Peyer's patch (tissue), 4 donors: Measurements from ENCODE around the gene ENAH.

Experiments
- POLR2A ChIP-seq, 2 donors: fragments of 450-650 bp; IDR thresholded peaks; one replicate each; pipeline ENCODE4 v1.5.1; 2017; ENCODE audit warnings: antibody characterized with exemption in 2 of 2, mild to moderate bottlenecking in 2 of 2, moderate library complexity in 2 of 2
- TF ChIP-seq, protein P1 (sequence below), 6 experiments: fragments of 450-650 bp in 4 of 6; fragments of 200-600 bp in 2 of 6; sonication (generic) in 1 of 6; IDR thresholded peaks; one replicate each; pipeline ENCODE4 v1.5.1; 2017 to 2019; ENCODE audit warnings: antibody characterized with exemption in 6 of 6, mild to moderate bottlenecking in 3 of 6, moderate library complexity in 1 of 6

DNA sequence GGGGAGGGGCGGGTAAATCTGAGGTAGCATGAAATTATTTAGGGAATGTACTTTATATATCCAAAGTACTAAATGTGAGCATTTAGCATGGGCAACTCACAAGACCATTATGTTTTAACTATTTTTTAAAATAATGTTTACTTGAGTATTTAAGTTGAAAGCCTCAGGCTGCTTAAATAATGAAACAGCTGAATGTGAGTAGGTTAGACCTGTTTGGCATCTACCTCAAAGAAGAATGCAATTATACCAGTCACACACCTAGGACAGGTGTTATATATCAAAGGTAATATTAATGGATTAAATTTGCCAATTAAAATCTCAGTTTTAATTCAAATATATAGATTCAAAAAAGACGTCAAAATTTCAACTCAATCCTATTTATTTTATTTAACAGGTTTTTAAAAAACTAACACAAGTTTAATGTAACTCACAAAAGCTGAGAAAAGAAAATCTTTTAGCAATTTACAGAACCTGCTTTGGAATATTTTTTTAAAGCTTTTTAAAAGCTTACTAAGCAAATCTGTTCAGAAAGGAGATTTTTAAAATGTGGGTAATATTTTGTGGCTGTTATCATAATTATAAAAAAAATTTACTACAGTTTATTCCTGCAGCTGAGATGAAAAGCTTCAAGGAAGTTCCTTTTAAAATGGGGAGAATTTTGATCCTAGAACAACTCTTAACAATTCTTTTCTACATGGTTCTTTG, 120.5 kb downstream of the ENAH start:
- TF ChIP-seq POLR2A (IDR thresholded peaks at IDR 0.05): no peak
- TF ChIP-seq, protein P1, sequence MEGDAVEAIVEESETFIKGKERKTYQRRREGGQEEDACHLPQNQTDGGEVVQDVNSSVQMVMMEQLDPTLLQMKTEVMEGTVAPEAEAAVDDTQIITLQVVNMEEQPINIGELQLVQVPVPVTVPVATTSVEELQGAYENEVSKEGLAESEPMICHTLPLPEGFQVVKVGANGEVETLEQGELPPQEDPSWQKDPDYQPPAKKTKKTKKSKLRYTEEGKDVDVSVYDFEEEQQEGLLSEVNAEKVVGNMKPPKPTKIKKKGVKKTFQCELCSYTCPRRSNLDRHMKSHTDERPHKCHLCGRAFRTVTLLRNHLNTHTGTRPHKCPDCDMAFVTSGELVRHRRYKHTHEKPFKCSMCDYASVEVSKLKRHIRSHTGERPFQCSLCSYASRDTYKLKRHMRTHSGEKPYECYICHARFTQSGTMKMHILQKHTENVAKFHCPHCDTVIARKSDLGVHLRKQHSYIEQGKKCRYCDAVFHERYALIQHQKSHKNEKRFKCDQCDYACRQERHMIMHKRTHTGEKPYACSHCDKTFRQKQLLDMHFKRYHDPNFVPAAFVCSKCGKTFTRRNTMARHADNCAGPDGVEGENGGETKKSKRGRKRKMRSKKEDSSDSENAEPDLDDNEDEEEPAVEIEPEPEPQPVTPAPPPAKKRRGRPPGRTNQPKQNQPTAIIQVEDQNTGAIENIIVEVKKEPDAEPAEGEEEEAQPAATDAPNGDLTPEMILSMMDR (IDR thresholded peaks at IDR 0.05): no peak
